Skeletal muscle satellite cell (primary cell): ENCODE results near the gene TUBA8.
"Not testable (repeated sequence)": the region's sequence is repeated elsewhere in the genome, so short reads cannot be mapped to it uniquely, and the experiment has no call there.

ENCODE experiments used
- H3K27me3 ChIP-seq: 2 replicates; pipeline ENCODE4 v1.7.0; 2013; ENCODE audit warnings: low read length; ENCODE audit not compliant: control insufficient read depth, insufficient read depth
- H3K36me3 ChIP-seq: 2 replicates; pipeline ENCODE4 v1.7.0; 2013; ENCODE audit warnings: mild to moderate bottlenecking, control low read depth, low read length; ENCODE audit not compliant: insufficient read depth
- H3K4me1 ChIP-seq: 2 replicates; pipeline ENCODE4 v1.7.0; 2013; ENCODE audit warnings: low read length; ENCODE audit not compliant: control insufficient read depth, insufficient read depth
- H3K4me2 ChIP-seq: 2 replicates; pipeline ENCODE4 v1.7.0; 2013; ENCODE audit warnings: mild to moderate bottlenecking, low read length
- H3K4me3 ChIP-seq: 2 replicates; pipeline ENCODE4 v1.7.0; 2013; ENCODE audit warnings: low read length
- H3K9ac ChIP-seq: 2 replicates; pipeline ENCODE4 v1.7.0; 2013; ENCODE audit warnings: mild to moderate bottlenecking, low read depth, low read length, moderate library complexity
- H3K9me3 ChIP-seq: replicated peaks from 2 replicates; pipeline ENCODE4 v1.7.0; 2013; ENCODE audit warnings: mild to moderate bottlenecking, control low read depth, low read length

The TUBA8 gene

DNA sequence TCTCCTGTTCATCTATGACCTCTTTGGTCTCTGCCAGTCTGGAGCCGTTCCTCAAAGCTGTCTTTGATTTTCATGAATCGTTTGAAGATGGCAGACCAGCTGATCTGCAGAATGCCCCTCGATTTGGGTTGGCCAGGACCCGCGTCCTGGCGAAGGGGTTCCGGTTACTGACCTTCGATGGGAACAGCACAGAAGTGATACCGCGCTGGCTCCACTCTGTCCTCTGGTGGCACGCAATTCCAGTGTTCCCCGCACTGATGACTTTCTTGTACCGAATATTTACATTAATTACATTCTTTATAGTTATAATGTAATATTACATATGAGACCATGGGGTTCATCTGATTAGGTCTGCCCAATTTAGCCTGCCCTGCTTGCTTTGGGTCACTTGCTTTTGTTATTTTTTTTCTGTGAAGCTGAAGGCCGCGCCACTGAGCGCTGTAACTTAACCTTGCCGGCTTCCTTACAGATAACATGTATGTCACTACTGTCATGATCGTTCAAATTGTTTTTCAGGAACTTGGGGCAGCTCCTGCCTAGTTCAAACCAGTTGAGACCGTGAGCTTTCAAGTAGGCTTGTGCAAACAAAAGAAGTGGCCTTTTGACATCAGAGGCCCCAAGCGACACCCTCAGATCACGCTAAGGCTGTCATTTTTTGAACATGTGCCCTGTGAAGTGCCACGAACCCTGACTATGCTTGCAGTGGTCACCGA is 35.2 kb downstream of the TUBA8 start:
- no peak overlapping the region for H3K4me2 ChIP-seq
- no peaks in the 10 kb centered on the region for H3K9me3 ChIP-seq
- no peaks in the 10 kb centered on the region for H3K36me3 ChIP-seq

DNA sequence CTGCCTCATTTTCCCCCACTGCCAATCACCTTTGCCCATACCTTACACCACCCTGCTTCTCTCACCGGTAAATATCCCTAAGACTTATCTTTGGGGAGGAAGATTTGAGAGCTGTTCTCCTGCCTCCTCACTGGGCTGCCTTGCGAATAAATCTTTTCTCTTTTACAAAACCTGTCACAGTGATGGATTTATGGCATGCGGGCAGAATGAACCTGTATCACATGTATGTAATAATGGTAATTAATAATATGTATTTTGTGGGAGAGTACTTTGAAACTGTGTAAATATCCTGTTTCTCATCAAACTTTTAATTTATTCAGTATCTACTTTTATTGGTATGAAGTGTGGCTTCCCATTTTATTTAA is 35.8 kb downstream of the TUBA8 start:
- no peaks in the 10 kb centered on the region for H3K9me3 ChIP-seq
- H3K27me3 ChIP-seq: peaks cover 3% of the 10 kb centered on the region
- no peak overlapping the region for H3K4me2 ChIP-seq

More for the DNA sequence above, 35.2 kb downstream of the TUBA8 start:
- H3K9ac ChIP-seq: no peak overlapping the region
- H3K4me3 ChIP-seq: no peak overlapping the region
- H3K27me3 ChIP-seq: peaks cover 3% of the 10 kb centered on the region
- H3K4me1 ChIP-seq: no peaks in the 10 kb centered on the region

DNA sequence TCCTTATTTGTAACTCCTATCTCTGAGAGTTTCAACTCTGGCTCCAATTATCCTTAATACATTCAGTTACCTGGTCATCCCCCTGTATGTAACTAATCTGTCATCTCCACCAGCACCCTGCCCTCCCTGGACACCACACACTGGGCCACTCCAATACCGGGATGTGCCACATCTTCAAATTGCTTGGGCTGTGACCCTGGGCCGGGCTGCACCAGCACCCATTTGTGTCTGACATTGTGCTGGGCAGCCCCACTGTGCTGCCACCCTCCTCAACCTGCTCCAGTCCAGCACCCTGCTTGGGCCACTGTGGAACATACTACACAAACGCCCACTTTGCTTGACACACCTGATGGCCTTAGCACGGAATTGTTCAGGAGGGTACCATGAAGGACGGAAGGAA is 37.2 kb downstream of the TUBA8 start:
- Histone ChIP-seq H3K4me3 (no peak overlapping the region), H3K4me1 (no peaks in the 10 kb centered on the region), H3K27me3 (peaks cover 3% of the 10 kb centered on the region), H3K9ac (no peak overlapping the region), H3K9me3 (no peaks in the 10 kb centered on the region), H3K4me2 (no peak overlapping the region), H3K36me3 (no peaks in the 10 kb centered on the region)

More for the DNA sequence above, 35.8 kb downstream of the TUBA8 start:
- Histone ChIP-seq H3K4me1 (no peaks in the 10 kb centered on the region), H3K36me3 (no peaks in the 10 kb centered on the region), H3K4me3 (no peak overlapping the region), H3K9ac (no peak overlapping the region)

DNA sequence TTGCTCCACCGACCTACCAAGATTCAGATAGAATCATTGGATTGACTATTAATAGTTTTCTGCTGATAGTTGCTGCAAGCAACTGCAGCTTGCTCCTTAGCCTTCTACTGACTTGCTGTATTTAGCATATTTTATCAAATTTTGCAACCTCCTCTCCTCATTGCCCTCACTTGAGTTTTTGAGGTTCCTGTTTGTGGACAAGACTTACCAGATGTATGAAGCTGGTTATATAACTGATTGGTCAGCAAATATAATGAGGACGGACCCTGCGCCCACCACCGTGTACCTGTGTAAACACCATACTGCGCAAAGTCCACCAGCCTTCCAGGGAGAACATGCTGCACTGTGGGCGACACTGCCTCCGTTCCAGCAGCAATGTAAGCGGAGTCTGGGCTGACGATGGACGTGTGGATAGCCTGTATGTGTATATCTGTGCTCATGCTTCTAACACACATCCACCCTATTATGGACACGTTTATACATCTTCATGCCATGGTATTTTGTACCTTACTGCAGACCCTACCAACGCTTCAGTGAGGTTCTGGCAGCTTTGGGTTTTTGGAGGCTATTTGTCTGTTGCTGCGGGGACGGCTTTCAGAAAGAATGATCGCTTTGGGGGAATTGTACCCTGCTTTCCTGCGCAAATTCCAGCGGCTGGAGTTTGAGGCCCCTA is 37.8 kb downstream of the TUBA8 start:
- no peaks in the 10 kb centered on the region for H3K4me1 ChIP-seq
- H3K9ac ChIP-seq: no peak overlapping the region
- no peak overlapping the region for H3K4me2 ChIP-seq
- peaks cover 3% of the 10 kb centered on the region for H3K27me3 ChIP-seq
- no peaks in the 10 kb centered on the region for H3K36me3 ChIP-seq
- no peaks in the 10 kb centered on the region for H3K9me3 ChIP-seq
- H3K4me3 ChIP-seq: no peak overlapping the region

DNA sequence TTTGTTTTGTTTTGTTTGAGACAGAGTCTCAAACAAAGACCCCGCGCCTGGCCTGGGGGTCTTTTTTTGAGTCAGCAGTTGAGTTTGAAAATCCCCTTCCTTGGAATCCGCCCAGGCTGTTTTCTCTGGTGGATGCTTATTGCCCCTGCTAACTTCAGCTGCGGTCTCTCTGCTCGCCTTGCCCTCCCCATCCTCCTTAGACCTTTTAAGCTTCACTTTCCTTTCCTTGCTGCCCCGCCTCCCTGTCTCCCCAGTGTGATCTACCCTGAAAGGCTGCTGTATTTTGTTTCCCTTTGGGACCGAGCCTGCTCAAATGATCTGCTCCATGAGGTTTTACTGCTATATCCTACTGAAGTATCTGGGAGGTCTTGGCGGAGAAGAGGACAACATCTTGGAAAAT is 41.9 kb downstream of the TUBA8 start:
- peaks cover 12% of the 10 kb centered on the region for H3K4me1 ChIP-seq
- no peaks in the 10 kb centered on the region for H3K9me3 ChIP-seq
- no peak overlapping the region for H3K9ac ChIP-seq
- no peaks in the 10 kb centered on the region for H3K36me3 ChIP-seq
- H3K4me2 ChIP-seq: no peak overlapping the region
- peaks cover 3% of the 10 kb centered on the region for H3K27me3 ChIP-seq
- no peak overlapping the region for H3K4me3 ChIP-seq

DNA sequence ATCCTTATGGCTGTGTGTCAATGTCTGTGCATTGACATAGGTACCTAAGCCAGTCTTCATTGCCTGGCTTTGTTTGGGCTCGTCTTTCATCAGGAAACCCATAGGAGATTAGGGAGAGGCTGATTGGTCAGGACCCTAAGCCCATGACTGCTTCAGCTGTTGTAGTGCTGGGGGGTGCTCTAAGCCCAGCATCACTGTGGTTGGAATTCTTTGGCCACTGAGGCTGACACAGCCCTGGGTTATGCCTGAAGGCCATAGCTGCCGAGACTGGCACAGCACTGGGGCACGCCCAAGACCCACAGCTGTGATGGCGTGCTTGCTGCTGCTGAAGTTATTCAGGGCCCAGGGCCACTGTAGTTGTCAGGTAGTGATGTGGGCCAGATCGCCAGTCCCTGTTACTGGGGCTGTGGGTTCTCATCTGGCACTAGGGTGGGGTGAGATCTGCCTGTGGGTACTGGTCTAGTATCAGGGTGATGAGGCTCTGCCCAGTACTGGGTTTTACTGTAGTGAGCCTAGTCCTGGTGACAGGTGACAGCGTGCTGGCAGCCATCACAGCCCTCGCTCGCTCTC is 44.3 kb downstream of the TUBA8 start:
- Histone ChIP-seq H3K36me3 (no peaks in the 10 kb centered on the region), H3K9ac (no peak overlapping the region), H3K4me2 (no peak overlapping the region), H3K4me1 (peaks cover 23% of the 10 kb centered on the region), H3K27me3 (no peaks in the 10 kb centered on the region), H3K4me3 (no peak overlapping the region), H3K9me3 (no peaks in the 10 kb centered on the region)

DNA sequence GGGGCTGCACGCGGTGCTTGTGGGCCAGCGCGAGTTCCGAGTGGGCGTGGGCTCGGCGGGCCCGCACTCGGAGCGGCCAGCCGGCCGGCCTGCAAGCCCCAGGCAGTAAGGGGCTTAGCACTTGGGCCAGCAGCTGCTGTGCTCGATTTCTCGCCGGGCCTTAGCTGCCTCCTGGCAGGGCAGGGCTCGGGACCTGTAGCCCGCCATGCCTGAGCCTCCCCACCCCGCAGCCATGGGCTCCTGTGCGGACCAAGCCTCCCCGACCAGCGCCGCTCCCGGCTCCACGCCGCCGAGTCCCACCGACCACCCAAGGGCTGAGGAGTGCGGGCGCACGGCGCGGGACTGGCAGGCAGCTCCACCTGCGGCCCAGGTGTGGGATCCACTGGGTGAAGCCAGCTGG is 44.9 kb downstream of the TUBA8 start:
- peaks cover 23% of the 10 kb centered on the region for H3K4me1 ChIP-seq
- not testable (repeated sequence) for H3K9ac ChIP-seq, H3K36me3 ChIP-seq, H3K27me3 ChIP-seq, H3K4me2 ChIP-seq, H3K4me3 ChIP-seq, H3K9me3 ChIP-seq

DNA sequence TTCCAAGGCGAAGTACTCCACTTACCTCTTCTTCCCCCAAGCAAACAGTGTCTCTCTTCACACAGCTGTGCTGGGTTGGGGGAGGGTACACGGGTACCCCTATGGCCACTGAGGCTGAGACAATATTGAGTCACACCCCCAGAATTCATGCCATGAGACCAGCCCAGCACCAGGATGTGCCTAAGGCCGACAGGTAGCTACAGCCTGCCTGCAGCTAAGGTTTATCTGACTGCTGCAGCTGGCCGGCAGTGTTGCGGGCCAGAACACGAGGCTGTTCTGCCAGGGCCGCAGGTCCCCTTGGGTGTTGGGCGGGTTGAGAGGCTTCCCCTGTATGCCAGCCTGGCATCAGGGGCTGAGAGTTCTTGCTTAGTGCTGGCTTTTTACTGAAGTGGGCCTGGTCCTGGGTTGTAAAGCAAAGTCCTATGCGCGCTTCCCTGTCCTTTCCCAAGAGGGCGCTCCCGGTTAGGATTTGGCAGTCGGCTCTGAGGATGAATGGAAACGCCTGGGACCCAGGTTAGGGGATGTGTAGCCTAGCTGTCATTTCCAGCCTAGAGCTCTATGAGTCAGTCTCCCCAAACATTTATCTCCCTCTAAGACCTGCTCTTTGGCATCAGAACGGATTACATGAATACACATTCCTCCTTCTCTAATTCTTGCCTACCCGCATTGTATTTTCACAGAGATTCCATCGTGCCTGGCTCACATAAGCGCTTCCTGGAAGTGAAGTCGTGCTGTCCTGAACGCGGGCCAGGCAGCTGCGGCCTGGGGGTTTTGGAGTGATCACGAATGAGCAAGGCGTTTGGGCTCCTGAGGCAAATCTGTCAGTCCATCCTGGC is 46.5 kb downstream of the TUBA8 start:
- H3K4me3 ChIP-seq: peak overlapping the region; percentile 8
- H3K27me3 ChIP-seq: no peaks in the 10 kb centered on the region
- no peaks in the 10 kb centered on the region for H3K9me3 ChIP-seq
- peaks cover 23% of the 10 kb centered on the region for H3K4me1 ChIP-seq
- H3K9ac ChIP-seq: peak overlapping the region; percentile 34
- H3K36me3 ChIP-seq: no peaks in the 10 kb centered on the region
- peak overlapping the region; percentile 68 for H3K4me2 ChIP-seq

DNA sequence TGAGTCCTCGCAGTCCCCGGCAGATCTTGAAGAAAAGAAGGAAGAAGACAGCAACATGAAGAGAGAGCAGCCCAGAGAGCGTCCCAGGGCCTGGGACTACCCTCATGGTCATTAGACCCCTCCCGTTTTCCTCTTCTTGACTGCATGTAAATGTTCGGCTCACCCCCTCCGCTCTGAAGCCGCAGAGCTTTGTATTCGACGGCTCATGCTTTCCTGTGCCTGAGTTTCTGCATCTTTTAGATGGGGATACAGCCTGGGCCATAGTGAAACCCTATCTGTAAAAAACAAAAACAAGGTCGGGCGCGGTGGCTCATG is 47.1 kb downstream of the TUBA8 start:
- Histone ChIP-seq H3K9me3 (no peaks in the 10 kb centered on the region), H3K27me3 (no peaks in the 10 kb centered on the region), H3K9ac (peak overlapping the region; percentile 23), H3K4me2 (peak overlapping the region; percentile 68), H3K4me3 (no peak overlapping the region), H3K4me1 (peaks cover 23% of the 10 kb centered on the region), H3K36me3 (no peaks in the 10 kb centered on the region)

DNA sequence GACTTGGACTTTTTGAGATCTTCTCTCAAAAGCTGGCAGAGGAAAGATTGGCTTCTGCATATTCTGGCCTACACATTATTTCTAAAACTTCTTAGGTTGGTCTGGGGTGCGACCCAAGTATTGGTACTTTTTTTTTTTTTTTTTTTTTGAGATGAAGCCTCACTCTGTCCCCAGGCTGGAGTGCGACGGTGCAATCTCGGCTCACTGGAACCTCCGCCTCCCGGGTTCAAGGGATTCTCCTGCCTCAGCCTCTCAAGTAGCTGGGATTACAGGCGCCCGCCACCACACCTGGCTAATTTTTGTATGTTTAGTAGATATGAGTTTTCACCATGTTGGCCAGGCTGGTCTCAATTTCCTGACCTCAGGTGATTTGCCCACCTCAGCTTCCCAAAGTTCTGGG is 50.0 kb downstream of the TUBA8 start:
- H3K4me1 ChIP-seq: peaks cover 23% of the 10 kb centered on the region
- H3K36me3 ChIP-seq, H3K27me3 ChIP-seq: not testable (repeated sequence)

DNA sequence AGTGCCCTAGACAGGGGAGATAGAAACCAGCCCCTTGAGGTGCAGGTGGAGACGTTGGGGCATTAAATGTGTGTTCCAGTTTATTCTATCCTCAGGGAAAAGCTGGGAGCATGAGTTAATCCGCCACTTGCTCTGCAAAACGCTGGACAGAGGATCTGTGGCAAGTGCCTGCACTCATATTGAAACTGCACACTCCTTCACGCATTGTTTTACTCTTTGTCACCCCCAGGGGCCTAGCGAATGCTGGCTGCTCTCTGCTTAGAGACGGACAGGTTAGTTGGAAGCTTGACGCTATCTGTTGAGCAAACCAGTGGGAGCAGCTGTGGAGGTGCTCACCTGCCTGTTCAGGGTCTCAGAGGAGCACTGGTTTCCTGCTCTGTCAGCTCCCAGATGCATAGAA is 53.2 kb downstream of the TUBA8 start:
- not testable (repeated sequence) for H3K4me2 ChIP-seq, H3K4me1 ChIP-seq, H3K27me3 ChIP-seq, H3K9ac ChIP-seq, H3K4me3 ChIP-seq, H3K9me3 ChIP-seq, H3K36me3 ChIP-seq

More for the DNA sequence above, 50.0 kb downstream of the TUBA8 start:
- not testable (repeated sequence) for H3K9me3 ChIP-seq, H3K9ac ChIP-seq, H3K4me2 ChIP-seq, H3K4me3 ChIP-seq
